C4-2B (cell line): ENCODE data around the gene CHCHD3.

Experiments
- CTCF ChIP-seq: fragments of 450-650 bp; conservative IDR thresholded peaks from 2 replicates; pipeline ENCODE4 v1.5.1; 2017; ENCODE audit warnings: mild to moderate bottlenecking
- ZFX ChIP-seq: fragments of 450-650 bp; IDR thresholded peaks from 2 replicates; pipeline ENCODE4 v1.6.1; 2017

- TF ChIP-seq CTCF (no peak), ZFX (no peak)
Measured at GRCh38 chr7:132751244-132751647, 330.6 kb downstream of the CHCHD3 start.
